GM18517 (cell line): ENCODE results near the gene ELP1.
"Not testable (repeated sequence)": the region's sequence is repeated elsewhere in the genome, so short reads cannot be mapped to it uniquely, and the experiment has no call there.

Experiments used
- ATAC-seq: cut with Tn5 transposase; IDR thresholded peaks from one replicate; pipeline ENCODE4 v1.9.1; 2021; ENCODE audit warnings: mild to moderate bottlenecking, moderate library complexity; ENCODE audit not compliant: unreplicated experiment

Gene ELP1, protein sequence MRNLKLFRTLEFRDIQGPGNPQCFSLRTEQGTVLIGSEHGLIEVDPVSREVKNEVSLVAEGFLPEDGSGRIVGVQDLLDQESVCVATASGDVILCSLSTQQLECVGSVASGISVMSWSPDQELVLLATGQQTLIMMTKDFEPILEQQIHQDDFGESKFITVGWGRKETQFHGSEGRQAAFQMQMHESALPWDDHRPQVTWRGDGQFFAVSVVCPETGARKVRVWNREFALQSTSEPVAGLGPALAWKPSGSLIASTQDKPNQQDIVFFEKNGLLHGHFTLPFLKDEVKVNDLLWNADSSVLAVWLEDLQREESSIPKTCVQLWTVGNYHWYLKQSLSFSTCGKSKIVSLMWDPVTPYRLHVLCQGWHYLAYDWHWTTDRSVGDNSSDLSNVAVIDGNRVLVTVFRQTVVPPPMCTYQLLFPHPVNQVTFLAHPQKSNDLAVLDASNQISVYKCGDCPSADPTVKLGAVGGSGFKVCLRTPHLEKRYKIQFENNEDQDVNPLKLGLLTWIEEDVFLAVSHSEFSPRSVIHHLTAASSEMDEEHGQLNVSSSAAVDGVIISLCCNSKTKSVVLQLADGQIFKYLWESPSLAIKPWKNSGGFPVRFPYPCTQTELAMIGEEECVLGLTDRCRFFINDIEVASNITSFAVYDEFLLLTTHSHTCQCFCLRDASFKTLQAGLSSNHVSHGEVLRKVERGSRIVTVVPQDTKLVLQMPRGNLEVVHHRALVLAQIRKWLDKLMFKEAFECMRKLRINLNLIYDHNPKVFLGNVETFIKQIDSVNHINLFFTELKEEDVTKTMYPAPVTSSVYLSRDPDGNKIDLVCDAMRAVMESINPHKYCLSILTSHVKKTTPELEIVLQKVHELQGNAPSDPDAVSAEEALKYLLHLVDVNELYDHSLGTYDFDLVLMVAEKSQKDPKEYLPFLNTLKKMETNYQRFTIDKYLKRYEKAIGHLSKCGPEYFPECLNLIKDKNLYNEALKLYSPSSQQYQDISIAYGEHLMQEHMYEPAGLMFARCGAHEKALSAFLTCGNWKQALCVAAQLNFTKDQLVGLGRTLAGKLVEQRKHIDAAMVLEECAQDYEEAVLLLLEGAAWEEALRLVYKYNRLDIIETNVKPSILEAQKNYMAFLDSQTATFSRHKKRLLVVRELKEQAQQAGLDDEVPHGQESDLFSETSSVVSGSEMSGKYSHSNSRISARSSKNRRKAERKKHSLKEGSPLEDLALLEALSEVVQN (N-terminal part only)

GRCh38 chr9:108933718-108934322, at the start of gene ELP1:
Gene ELP1, minus strand, starts transcription at chr9:108934124. Its CDS starts 2,978 bp downstream, at chr9:108931146.
- peak; percentile 78 for ATAC-seq

- ATAC-seq = no peak
Measured at GRCh38 chr9:108980893-108981292, 47.0 kb upstream of the ELP1 start.

GRCh38 chr9:108978205-108978604, 44.3 kb upstream of the ELP1 start:
- no peak for ATAC-seq

DNA sequence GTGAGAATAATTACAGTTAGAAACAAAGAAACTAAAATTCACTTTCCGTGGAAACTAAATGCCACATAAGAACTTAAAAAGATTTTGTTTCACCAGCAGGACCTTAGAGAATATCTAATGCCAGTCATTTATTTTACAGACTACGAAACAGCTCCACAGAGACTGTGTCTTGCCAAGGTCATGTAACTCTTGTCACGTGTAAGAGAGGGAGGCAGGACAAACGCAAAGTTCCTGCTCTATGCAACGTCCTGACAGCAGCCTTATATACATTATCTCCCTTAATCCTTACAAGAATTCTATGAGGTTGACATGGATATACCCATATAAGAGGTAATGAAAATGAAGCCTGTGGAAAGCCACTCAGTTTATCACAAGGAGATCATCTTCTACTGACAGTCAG, 40.0 kb upstream of the ELP1 start:
- no peak for ATAC-seq

DNA sequence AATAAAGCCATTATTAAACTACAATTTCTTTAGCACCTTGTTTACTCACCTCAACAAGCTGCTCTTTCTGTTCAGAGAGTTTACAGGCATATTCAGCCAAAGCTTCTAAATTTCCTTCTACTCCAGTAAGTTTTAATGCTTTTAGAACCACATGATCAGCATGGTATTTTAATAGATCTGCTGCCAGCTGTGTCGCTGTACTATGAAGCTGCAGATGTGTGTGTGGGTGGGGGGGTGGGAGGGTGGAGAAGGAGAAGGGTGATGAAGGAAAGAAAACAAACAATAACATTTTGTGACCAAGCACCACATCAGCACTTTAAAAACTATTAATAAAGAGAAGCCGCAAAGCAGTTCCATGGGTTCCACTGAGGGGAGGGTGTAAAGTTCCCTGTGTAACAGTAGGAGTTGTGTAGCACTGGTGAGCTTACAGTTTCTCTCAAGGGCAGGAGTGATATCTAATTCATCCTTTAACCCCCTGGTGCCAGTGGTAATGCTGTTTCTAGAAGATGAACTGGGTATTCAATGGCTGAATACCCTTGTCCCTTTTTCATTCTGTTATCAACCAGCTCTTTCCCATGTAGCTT, 38.8 kb upstream of the ELP1 start:
- ATAC-seq = no peak

DNA sequence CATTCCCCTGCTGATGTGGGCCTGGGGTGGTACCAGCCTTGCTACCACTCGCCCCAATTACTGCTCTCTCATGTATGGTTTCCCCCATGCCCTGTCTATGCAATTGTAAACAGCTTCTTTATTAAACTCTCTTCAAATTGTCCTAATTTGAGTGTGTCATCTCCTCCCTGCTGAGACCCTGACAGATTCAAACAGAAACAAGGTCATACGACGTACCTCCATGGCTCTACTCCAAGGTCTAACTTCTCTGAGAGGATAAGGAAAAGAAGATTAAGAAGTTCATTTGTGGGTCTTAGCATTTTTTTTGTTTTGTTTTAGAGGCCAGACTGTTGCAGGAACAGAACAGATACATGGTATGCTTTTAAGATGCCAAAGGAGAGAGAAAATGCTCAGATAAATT, 38.3 kb upstream of the ELP1 start:
- ATAC-seq = no peak

DNA sequence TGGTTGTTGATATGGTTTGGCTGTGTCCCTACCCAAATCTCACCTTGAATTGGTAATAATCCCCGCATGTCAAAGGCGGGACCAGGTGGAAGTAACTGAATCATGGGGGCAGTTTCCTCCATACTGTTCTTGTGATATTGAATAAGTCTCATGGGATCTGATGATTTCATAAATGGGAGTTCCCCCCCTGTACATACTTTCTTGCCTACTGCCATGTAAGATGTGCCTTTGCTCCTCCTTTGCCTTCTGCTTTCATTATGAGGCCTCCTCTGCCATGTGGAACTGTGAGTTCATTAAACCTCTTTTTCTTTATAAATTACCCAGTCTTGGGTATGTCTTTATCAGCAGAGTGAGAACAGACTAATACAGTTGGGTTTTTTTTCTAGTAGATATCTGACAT, 37.5 kb upstream of the ELP1 start:
- not testable (repeated sequence) for ATAC-seq

GRCh38 chr9:108967916-108968315, 34.0 kb upstream of the ELP1 start:
- ATAC-seq = no peak

GRCh38 chr9:108963459-108964143, 29.7 kb upstream of the ELP1 start:
- ATAC-seq = no peak

DNA sequence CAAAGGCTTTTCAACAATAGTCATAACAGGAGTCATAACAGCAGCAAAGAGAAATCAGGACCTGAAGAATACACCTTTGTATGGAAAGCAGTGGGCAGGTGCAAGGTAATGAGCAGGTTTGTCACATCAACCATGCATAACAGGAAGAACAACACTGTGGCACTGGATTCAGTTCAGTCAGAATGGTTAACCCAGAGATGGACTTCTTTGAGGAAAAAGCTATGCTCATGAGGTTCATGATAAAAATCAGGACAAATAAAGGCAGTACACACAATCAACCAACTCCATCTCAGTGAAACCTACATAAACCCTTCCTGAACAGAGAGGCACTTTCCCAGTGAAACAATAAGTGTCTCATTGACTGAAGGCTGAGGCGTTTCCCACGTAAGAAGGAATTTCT, 27.2 kb upstream of the ELP1 start:
- no peak for ATAC-seq

- no peak for ATAC-seq
Measured at GRCh38 chr9:108960331-108960730, 26.4 kb upstream of the ELP1 start.

GRCh38 chr9:108956631-108957026, 22.7 kb upstream of the ELP1 start:
- ATAC-seq = no peak

DNA sequence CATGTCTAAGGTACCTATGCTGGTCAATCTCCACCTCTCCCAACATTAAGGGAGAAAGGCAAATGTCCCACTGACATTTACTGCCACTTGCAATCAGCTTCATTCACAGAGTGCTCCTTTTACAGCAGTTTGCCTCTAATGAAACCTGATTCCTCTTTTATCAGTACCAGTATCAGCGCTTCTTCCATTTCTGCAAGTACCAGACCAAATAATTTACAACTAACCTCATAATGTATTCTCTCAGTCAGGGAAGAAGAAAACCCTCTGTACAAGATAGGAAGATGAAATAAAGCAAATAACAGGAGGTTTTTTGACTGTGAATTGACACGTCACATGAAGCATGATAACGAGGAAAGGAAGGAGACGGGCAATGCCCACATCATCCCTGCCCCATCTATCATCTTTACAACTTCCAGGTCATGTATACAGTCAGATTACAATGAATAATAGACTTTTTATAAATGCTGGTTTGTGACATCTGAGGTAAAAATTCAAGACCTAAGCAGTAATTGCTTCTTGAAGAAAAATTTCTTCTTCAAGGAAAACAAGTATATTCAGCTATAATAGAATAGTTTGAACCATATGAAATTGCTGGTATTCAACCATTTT, 22.2 kb upstream of the ELP1 start:
- ATAC-seq = no peak

DNA sequence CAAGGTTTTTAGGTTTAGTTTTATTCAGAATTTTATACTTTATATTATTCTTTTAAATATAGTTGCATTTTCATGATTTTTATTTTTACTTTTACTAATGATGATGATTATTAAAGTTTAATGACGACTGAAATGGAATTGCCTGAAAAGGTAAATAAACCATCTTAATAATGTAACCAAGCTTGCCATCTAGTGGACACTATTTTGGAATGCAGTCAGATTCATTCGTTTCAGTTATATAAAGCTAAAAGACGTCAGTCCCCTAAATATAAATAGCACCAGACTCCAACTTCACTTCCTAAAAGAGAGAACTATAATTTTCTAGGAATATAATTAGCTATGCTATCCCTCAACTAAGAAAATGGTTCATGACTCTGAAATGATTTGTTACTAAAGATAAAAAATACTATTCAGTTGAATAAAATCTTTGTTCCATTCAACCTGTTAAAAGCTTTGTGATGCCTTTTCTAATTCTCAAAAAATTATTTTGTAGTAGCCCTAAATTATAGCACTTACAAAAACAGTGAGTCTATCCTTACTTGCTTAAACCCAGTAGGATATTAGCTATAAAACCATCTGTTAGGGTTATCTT, 20.2 kb upstream of the ELP1 start:
- peak; percentile 76 for ATAC-seq

DNA sequence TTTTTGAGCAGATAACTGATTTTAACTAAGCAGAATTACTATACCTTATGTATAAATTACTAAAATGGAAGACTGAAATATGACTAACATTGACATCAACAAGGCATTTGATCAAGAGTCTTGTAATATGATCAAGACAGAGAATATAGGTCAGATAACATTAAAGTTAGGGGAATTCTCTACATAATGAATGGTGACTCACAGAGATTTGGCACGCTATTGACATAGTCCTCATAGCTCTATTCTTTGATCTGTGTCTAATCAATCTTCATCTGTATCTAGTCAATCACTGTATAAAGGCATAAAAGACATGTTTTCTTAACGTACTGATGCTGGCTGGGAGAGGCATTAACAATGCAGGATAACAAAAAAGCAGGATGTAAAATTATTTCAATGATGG, 17.7 kb upstream of the ELP1 start:
- ATAC-seq = no peak

DNA sequence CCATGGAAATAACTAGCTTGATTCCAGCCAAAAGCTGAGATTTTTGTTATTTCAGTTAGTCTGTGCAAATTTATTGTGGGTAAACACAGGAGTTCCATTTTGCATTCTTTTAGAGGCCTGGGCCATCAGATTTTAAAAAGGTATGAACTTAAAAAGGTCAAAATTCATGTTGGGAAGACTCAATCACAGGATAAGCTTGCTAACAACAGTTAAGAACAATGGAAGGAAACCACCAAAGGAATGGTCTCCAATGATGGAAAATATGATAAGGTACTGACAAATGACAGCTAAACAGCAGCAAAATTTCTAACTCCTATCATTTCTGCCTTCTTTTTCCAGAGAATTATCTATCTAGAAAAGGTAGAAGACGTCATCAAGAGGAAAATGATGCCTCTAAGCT, 16.2 kb upstream of the ELP1 start:
- no peak for ATAC-seq

DNA sequence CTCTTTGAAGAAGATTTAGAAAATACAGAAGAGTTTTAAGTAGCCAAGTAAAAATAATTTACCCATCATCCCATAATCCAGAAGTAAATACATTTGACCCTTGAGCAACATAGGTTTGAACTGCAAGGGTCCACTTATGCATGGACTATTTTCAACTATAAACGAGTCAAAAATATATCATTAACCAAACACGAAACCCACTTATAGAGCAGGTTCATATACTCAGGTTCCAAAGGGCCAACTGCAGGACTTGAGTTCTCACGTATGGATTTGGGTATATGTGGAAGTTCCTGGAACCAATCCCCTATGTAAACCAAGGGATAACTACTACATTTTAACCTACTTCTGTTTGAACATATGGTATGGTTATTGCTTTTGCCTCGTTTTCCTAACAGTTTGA, 6.1 kb upstream of the ELP1 start:
- no peak for ATAC-seq

GRCh38 chr9:108937561-108938305, 3.8 kb upstream of the ELP1 start:
- no peak for ATAC-seq
